ENCODE results near the gene THSD4. TPM values are rescaled to one million over a fixed set of nuclear protein-coding genes. Genes with fewer than 3 reads are reported as not detected.

THSD4 gene
- total RNA-seq, 2 experiments from 2014 or later = not detected

DNA sequence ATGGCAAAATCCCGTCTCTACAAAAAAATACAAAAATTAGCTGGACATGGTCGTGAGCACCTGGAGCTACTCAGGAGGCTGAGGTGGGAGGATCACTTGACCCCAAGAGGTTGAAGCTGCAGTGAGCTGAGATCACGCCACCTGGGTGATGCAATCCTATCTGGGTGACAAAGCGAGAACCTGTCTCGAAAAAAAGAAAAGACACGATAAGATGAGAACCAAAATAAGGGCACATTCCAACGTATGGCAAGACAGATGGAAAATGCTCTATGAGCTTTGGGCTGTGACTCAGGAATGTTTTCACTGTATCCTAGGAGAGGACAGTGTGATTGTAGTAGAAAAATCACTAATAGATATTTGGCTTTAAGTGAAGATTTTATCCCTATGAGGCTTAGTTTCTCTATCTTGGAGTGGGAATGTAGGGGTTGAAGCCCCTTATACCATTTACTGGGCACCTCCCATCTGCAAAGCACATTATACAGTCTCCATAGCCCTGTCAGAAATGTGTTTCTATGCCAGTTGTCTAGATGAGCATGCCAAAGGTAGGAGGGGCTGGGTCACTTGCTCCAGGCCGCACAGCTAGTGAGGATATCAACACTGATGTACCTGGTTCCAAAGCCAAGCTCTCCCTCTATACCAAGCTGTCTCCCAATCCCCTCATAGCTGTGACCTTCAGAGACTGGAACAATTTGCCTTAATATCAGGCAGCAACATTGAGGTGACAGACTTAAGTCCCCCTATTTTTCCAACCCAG, 641.5 kb downstream of the THSD4 start:
- H3K27ac Mint-ChIP-seq = no peak overlapping the region
- Histone ChIP-seq H3K9me3 (ENCODE audit: control insufficient read depth in 1 of 2, insufficient read depth in 1 of 2, low read length in 2 of 2) (peaks cover 2 to 3% of the 10 kb centered on the region in 2 experiments), H3K4me1 (ENCODE audit: insufficient read depth, low read length) (no peaks in the 10 kb centered on the region), H3K4me3 (ENCODE audit: low read length) (no peak overlapping the region), H3K27ac (ENCODE audit: low read depth in 1 of 2, low read length in 2 of 2) (no peak overlapping the region), H3K27me3 (ENCODE audit: control insufficient read depth in 1 of 2, insufficient read depth in 2 of 2, low read length in 2 of 2) (no peaks in the 10 kb centered on the region), H3K36me3 (ENCODE audit: insufficient read depth, low read length) (no peaks in the 10 kb centered on the region)
- no peaks in the 10 kb centered on the region for H3K36me3 Mint-ChIP-seq (ENCODE audit: low read depth)
- no peak for ATAC-seq (ENCODE audit: poor library complexity)
- CTCF ChIA-PET = no interaction called here
- H3K27me3 Mint-ChIP-seq = peaks cover 10% of the 10 kb centered on the region
- no peak for DNase-seq
- no peak for TF ChIP-seq CTCF (IDR thresholded peaks at IDR 0.05)
- no peaks in the 10 kb centered on the region for H3K4me1 Mint-ChIP-seq (ENCODE audit: low read depth)
- no peak overlapping the region for H3K4me3 Mint-ChIP-seq
- POLR2A ChIA-PET = no interaction called here
- intact Hi-C loops (cut with DNase I, micrococcal nuclease) = no loop called here
- peaks cover 6% of the 10 kb centered on the region for H3K9me3 Mint-ChIP-seq

- H3K27ac Mint-ChIP-seq = no peak overlapping the region
- ATAC-seq (ENCODE audit: poor library complexity) (no peak), DNase-seq (no peak)
- peaks cover 3% of the 10 kb centered on the region in 2 experiments for H3K9me3 ChIP-seq (ENCODE audit: control insufficient read depth in 1 of 2, insufficient read depth in 1 of 2, low read length in 2 of 2)
- no peak overlapping the region for H3K4me3 ChIP-seq (ENCODE audit: low read length)
- no peaks in the 10 kb centered on the region for H3K4me1 Mint-ChIP-seq (ENCODE audit: low read depth)
- intact Hi-C loops (cut with DNase I, micrococcal nuclease) = no loop called here
- no peak for TF ChIP-seq CTCF (IDR thresholded peaks at IDR 0.05)
- no peak overlapping the region for H3K4me3 Mint-ChIP-seq
- ChIA-PET POLR2A (no interaction called here), CTCF (no interaction called here)
- H3K27me3 Mint-ChIP-seq = peaks cover 10% of the 10 kb centered on the region
- H3K36me3 Mint-ChIP-seq (ENCODE audit: low read depth) = no peaks in the 10 kb centered on the region
- no peaks in the 10 kb centered on the region for H3K36me3 ChIP-seq (ENCODE audit: insufficient read depth, low read length)
- H3K4me1 ChIP-seq (ENCODE audit: insufficient read depth, low read length) = no peaks in the 10 kb centered on the region
- H3K27me3 ChIP-seq (ENCODE audit: control insufficient read depth in 1 of 2, insufficient read depth in 2 of 2, low read length in 2 of 2) = no peaks in the 10 kb centered on the region
- no peak overlapping the region for H3K27ac ChIP-seq (ENCODE audit: low read depth in 1 of 2, low read length in 2 of 2)
- peaks cover 10% of the 10 kb centered on the region for H3K9me3 Mint-ChIP-seq
These were observed 642.7 kb downstream of the THSD4 start for GRCh38 chr15:71757741-71758530.

DNA sequence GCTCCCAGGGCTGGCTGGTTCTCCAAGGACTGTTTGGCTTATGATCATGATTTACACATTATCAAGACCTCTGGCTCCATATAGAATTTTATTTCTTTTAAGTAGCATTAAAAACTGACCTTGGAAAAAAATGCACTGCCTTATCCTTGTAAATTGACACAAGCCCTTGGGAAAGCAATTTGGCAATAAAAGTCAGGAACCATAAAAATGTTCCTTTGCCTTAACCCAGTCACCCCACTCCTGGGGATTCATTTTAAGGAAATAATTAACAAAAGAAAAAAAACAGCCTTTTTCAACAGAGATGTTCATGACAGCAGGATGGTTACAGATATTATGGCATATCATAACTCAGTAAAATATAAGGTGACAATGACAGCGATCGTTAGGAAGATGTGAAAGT, 643.4 kb downstream of the THSD4 start:
- Histone ChIP-seq H3K27me3 (ENCODE audit: control insufficient read depth in 1 of 2, insufficient read depth in 2 of 2, low read length in 2 of 2) (no peaks in the 10 kb centered on the region), H3K27ac (ENCODE audit: low read depth in 1 of 2, low read length in 2 of 2) (no peak overlapping the region), H3K9me3 (ENCODE audit: control insufficient read depth in 1 of 2, insufficient read depth in 1 of 2, low read length in 2 of 2) (peaks cover 3% of the 10 kb centered on the region in 2 experiments), H3K4me1 (ENCODE audit: insufficient read depth, low read length) (no peaks in the 10 kb centered on the region), H3K36me3 (ENCODE audit: insufficient read depth, low read length) (no peaks in the 10 kb centered on the region), H3K4me3 (ENCODE audit: low read length) (no peak overlapping the region)
- H3K27ac Mint-ChIP-seq = no peak overlapping the region
- no peaks in the 10 kb centered on the region for H3K36me3 Mint-ChIP-seq (ENCODE audit: low read depth)
- DNase-seq (no peak), ATAC-seq (ENCODE audit: poor library complexity) (no peak)
- H3K4me3 Mint-ChIP-seq = no peak overlapping the region
- POLR2A ChIA-PET = no interaction called here
- CTCF ChIA-PET = no interaction called here
- no peaks in the 10 kb centered on the region for H3K4me1 Mint-ChIP-seq (ENCODE audit: low read depth)
- intact Hi-C loops (cut with DNase I, micrococcal nuclease) = no loop called here
- H3K9me3 Mint-ChIP-seq = peaks cover 10% of the 10 kb centered on the region
- peaks cover 10% of the 10 kb centered on the region for H3K27me3 Mint-ChIP-seq
- TF ChIP-seq CTCF (IDR thresholded peaks at IDR 0.05) = no peak

Measured in CD4-positive, alpha-beta T cell (primary cell).